HAP-1 (cell line): ENCODE measurements around the gene SSBP2.
"Not testable (repeated sequence)": the region's sequence is repeated elsewhere in the genome, so short reads cannot be mapped to it uniquely, and the experiment has no call there.

Experiments used
- DNase-seq, 2 experiments: peaks; one replicate each; pipeline ENCODE4 v3.0.0-alpha.2; 2016 to 2020; ENCODE audit warnings: low spot score in 2 of 2
- H3K27me3 ChIP-seq: fragments of 250-450 bp; sonication (Bioruptor Pico); 2 replicates; pipeline ENCODE4 v1.5.1; 2020; ENCODE audit warnings: low read depth, mild to moderate bottlenecking, moderate library complexity
- H3K36me3 ChIP-seq: fragments of 250-450 bp; sonication (Bioruptor Pico); replicated peaks from 2 replicates; pipeline ENCODE4 v1.5.1; 2020; ENCODE audit warnings: mild to moderate bottlenecking
- H3K4me1 ChIP-seq: fragments of 250-450 bp; sonication (Bioruptor Pico); 2 replicates; pipeline ENCODE4 v1.5.1; 2020; ENCODE audit warnings: mild to moderate bottlenecking
- H3K4me3 ChIP-seq: fragments of 250-450 bp; sonication (Bioruptor Pico); 2 replicates; pipeline ENCODE4 v1.5.1; 2020; ENCODE audit warnings: mild to moderate bottlenecking, moderate library complexity
- H3K9me3 ChIP-seq: fragments of 250-450 bp; sonication (Bioruptor Pico); 2 replicates; pipeline ENCODE4 v1.5.1; 2020; ENCODE audit warnings: mild to moderate bottlenecking, moderate library complexity
- in situ Hi-C: fragments of 300-500 bp; cut with MboI; formaldehyde crosslinking; loops from 3 replicates; pipeline ENCODE4 v1.14.3; 2020; ENCODE audit warnings: low sequenced_read_pairs, inconsistent platforms, mixed read lengths

Gene SSBP2

GRCh38 chr5:81422671-81423070, 328.2 kb downstream of the SSBP2 start:
- H3K9me3 ChIP-seq = no peaks in the 10 kb centered on the region
- no peak for DNase-seq
- no peak overlapping the region for H3K4me3 ChIP-seq
- H3K36me3 ChIP-seq = no peaks in the 10 kb centered on the region
- in situ Hi-C loops = no loop called here
- peaks cover 9% of the 10 kb centered on the region for H3K4me1 ChIP-seq
- no peaks in the 10 kb centered on the region for H3K27me3 ChIP-seq

GRCh38 chr5:81420039-81420667, 330.7 kb downstream of the SSBP2 start:
- no peaks in the 10 kb centered on the region for H3K36me3 ChIP-seq
- in situ Hi-C loops = no loop called here
- peaks cover 5% of the 10 kb centered on the region for H3K4me1 ChIP-seq
- no peaks in the 10 kb centered on the region for H3K27me3 ChIP-seq
- DNase-seq = peak; percentile 18 to 70
- H3K9me3 ChIP-seq = no peaks in the 10 kb centered on the region
- no peak overlapping the region for H3K4me3 ChIP-seq

- Histone ChIP-seq H3K4me3 (no peak overlapping the region), H3K4me1 (peaks cover 5% of the 10 kb centered on the region), H3K9me3 (no peaks in the 10 kb centered on the region), H3K27me3 (no peaks in the 10 kb centered on the region), H3K36me3 (no peaks in the 10 kb centered on the region)
- no peak for DNase-seq
- in situ Hi-C loops = no loop called here
Observed at GRCh38 chr5:81418606-81419005, 332.3 kb downstream of the SSBP2 start.

GRCh38 chr5:81417052-81417451, 333.8 kb downstream of the SSBP2 start:
- Histone ChIP-seq H3K36me3 (no peaks in the 10 kb centered on the region), H3K4me3 (no peak overlapping the region), H3K27me3 (no peaks in the 10 kb centered on the region), H3K9me3 (no peaks in the 10 kb centered on the region), H3K4me1 (peaks cover 5% of the 10 kb centered on the region)
- in situ Hi-C loops = no loop called here
- no peak for DNase-seq

- H3K36me3 ChIP-seq = no peaks in the 10 kb centered on the region
- no peak for DNase-seq
- H3K4me1 ChIP-seq = no peaks in the 10 kb centered on the region
- no peaks in the 10 kb centered on the region for H3K27me3 ChIP-seq
- H3K4me3 ChIP-seq = no peak overlapping the region
- no peaks in the 10 kb centered on the region for H3K9me3 ChIP-seq
- in situ Hi-C loops = no loop called here
Observed at GRCh38 chr5:81409896-81410295, 341.0 kb downstream of the SSBP2 start.

- Histone ChIP-seq H3K27me3 (no peaks in the 10 kb centered on the region), H3K9me3 (no peaks in the 10 kb centered on the region), H3K4me3 (no peak overlapping the region), H3K4me1 (peaks cover 3% of the 10 kb centered on the region; the same call in 1 of the 2 replicates), H3K36me3 (no peaks in the 10 kb centered on the region)
- in situ Hi-C loops = no loop called here
- DNase-seq = no peak
Observed at GRCh38 chr5:81409361-81409760, 341.5 kb downstream of the SSBP2 start.

- Histone ChIP-seq H3K36me3 (no peaks in the 10 kb centered on the region), H3K4me1 (peaks cover 3% of the 10 kb centered on the region; the same call in 1 of the 2 replicates), H3K27me3 (no peaks in the 10 kb centered on the region), H3K9me3 (no peaks in the 10 kb centered on the region), H3K4me3 (no peak overlapping the region)
- DNase-seq = no peak
- in situ Hi-C loops = no loop called here
Observed at GRCh38 chr5:81408496-81408895, 342.4 kb downstream of the SSBP2 start.

- H3K27me3 ChIP-seq, H3K4me3 ChIP-seq, H3K4me1 ChIP-seq, in situ Hi-C loops, H3K36me3 ChIP-seq, DNase-seq, H3K9me3 ChIP-seq: not testable (repeated sequence)
Observed at GRCh38 chr5:81407811-81408210, 343.1 kb downstream of the SSBP2 start.

- Histone ChIP-seq H3K27me3 (no peaks in the 10 kb centered on the region), H3K36me3 (no peaks in the 10 kb centered on the region), H3K4me1 (peaks cover 3% of the 10 kb centered on the region; the same call in 1 of the 2 replicates), H3K9me3 (no peaks in the 10 kb centered on the region), H3K4me3 (no peak overlapping the region)
- in situ Hi-C loops = no loop called here
- DNase-seq = no peak
Observed at GRCh38 chr5:81405126-81405891, 345.6 kb downstream of the SSBP2 start.

- Histone ChIP-seq H3K4me3 (no peak overlapping the region), H3K27me3 (no peaks in the 10 kb centered on the region), H3K9me3 (no peaks in the 10 kb centered on the region), H3K4me1 (peaks cover 3% of the 10 kb centered on the region; the same call in 1 of the 2 replicates), H3K36me3 (no peaks in the 10 kb centered on the region)
- in situ Hi-C loops = no loop called here
- no peak for DNase-seq
Observed at GRCh38 chr5:81402192-81402930, 348.5 kb downstream of the SSBP2 start.

GRCh38 chr5:81401266-81401665, 349.6 kb downstream of the SSBP2 start:
- H3K4me3 ChIP-seq = no peak overlapping the region
- H3K36me3 ChIP-seq = no peaks in the 10 kb centered on the region
- in situ Hi-C loops = no loop called here
- H3K27me3 ChIP-seq = no peaks in the 10 kb centered on the region
- peaks cover 3% of the 10 kb centered on the region; the same call in 1 of the 2 replicates for H3K4me1 ChIP-seq
- no peak for DNase-seq
- no peaks in the 10 kb centered on the region for H3K9me3 ChIP-seq

- Histone ChIP-seq H3K4me1 (peaks cover 3% of the 10 kb centered on the region; the same call in 1 of the 2 replicates), H3K4me3 (no peak overlapping the region), H3K27me3 (no peaks in the 10 kb centered on the region), H3K36me3 (no peaks in the 10 kb centered on the region), H3K9me3 (no peaks in the 10 kb centered on the region)
- in situ Hi-C loops = no loop called here
- DNase-seq = no peak
Observed at GRCh38 chr5:81400375-81400774, 350.5 kb downstream of the SSBP2 start.

- DNase-seq = no peak
- H3K27me3 ChIP-seq = no peaks in the 10 kb centered on the region
- no peaks in the 10 kb centered on the region for H3K4me1 ChIP-seq
- H3K9me3 ChIP-seq = no peaks in the 10 kb centered on the region
- in situ Hi-C loops = no loop called here
- H3K4me3 ChIP-seq = no peak overlapping the region
- no peaks in the 10 kb centered on the region for H3K36me3 ChIP-seq
Observed at GRCh38 chr5:81398741-81399140, 352.2 kb downstream of the SSBP2 start.

GRCh38 chr5:81397176-81397575, 353.7 kb downstream of the SSBP2 start:
- H3K4me1 ChIP-seq = no peaks in the 10 kb centered on the region
- DNase-seq = no peak
- in situ Hi-C loops = no loop called here
- no peak overlapping the region for H3K4me3 ChIP-seq
- no peaks in the 10 kb centered on the region for H3K27me3 ChIP-seq
- H3K36me3 ChIP-seq = no peaks in the 10 kb centered on the region
- no peaks in the 10 kb centered on the region for H3K9me3 ChIP-seq
